ENCODE data around the gene PGP.

PGP gene

DNA sequence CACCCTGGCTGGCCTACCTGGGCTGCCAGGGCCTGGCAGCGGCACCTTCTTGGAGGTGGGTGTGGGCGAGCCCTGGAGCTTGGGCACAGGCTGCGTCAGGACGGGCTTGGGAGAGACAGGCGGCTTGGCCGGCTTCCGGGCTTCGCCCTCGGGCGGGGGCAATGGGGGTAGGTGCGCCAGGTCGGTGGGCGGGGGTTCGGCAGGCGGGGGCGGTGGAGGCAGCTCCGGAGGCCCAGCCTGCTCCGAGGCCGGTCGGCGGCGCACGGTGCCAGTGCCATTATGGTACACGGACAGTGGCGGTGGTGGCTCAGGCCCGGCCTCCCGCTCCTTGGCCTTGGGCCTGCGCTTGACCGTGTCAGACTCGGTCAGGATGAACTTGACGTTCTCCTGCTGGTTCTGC lies 35.1 kb downstream of the PGP start:
- no peak for DNase-seq

DNA sequence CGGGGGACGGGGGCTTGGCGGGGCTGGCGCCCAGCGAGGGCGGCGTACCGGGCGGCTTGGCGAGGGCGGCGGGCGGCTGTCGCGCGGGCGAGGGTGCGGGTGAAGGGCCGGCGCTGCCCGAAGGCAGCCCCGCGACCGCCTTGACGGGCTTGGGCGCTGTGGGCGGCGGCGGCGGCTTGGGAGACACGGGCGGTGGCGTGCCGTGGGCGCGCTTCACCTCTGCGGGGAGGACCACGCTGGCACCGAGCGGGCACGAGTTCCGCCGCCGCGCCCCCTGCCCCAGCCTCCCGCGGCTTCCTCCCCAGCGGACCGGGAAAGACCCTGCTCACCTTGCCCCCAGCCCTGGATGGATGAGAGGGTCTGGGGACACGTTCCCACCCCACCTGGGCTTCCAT lies 35.5 kb downstream of the PGP start:
- DNase-seq = no peak

DNA sequence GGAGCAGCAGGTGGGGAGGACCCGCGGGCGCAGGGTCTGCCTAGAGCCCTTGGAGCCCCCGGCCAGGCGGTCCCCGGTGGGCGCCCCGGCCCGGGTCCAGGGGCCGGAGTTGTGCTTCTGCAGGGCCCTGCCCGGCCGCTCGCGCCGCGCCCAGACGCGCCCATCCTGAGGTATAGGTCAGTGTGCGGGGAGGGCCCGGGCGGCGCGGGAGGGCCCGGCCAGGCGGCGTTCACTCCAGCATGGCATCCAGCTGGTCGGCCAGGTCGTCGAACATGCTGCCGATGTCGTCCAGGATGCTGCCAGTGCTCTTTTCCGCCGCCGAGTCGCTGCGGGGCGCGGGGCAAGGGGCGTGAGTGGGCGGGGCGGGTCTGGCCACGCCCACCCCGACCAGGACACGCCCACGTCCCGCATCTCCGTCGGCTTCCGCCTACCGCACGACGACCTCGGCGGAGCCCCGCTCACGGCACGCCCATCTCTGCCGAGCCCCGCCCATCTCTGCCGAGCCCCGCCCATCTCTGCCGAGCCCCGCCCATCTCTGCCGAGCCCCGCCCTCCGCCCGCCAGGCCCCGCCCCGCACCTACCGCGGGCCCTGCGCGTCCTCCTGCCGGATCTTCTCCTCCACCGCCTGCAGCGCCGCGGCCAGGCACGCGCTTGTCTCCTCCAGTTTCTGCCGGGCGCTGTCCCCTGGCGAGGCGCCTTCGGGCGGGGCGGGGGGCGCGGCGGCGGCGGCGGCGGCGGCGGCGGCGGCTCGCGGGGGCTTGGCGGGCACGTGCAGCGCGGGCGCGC lies 36.1 kb downstream of the PGP start:
- DNase-seq = peak; percentile 52

DNA sequence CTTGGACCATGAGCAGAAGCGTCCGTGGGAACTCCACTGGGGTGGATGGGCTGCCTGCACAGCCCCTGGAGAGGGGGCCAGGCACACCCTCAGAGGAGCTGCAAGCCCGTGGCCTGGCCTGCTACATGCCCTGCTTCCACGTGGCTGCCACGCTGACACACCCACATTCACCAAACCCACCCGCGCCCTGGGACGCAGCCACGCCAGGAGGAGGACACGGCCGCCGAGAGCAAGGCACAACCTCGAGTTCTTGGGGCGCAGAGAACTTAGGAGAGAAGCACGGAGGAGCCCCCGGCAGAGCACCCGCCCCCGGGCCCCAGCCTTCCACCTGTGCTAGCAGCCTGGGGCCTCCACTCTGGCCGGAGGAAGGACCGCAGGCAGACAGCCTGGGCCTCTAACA lies 37.1 kb downstream of the PGP start:
- DNase-seq = no peak

DNA sequence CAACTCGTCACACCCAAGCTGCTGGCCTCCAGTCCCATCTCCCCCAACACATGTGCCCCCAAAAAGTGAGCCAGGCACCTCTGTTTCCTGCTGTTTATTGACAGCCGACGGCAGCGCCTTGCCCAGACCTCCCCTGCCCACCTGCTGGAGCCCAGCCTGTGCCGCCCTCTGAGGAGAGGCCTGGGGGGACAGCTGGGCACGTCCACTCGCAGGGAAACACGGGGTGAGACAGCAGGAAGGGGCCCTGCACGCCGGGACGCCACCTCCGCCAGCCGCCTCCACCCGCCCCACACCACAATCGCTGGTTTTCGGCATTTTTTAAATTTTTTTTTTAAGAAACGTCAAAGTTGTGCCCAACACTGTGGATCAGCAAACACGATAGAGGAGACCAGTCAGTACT lies 37.5 kb downstream of the PGP start:
- DNase-seq = no peak

DNA sequence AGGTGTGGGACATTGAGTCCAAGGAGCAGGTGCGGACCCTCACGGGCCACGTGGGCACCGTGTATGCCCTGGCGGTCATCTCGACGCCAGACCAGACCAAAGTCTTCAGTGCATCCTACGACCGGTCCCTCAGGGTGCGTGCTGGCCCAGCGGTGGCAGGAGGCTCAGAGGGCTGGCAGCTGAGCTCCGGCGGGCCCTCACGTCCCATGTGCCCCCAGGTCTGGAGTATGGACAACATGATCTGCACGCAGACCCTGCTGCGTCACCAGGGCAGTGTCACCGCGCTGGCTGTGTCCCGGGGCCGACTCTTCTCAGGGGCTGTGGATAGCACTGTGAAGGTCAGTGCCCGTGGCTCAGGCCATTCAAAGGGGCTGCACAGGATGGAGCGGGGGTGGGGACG lies 38.6 kb downstream of the PGP start:
- DNase-seq = no peak

DNA sequence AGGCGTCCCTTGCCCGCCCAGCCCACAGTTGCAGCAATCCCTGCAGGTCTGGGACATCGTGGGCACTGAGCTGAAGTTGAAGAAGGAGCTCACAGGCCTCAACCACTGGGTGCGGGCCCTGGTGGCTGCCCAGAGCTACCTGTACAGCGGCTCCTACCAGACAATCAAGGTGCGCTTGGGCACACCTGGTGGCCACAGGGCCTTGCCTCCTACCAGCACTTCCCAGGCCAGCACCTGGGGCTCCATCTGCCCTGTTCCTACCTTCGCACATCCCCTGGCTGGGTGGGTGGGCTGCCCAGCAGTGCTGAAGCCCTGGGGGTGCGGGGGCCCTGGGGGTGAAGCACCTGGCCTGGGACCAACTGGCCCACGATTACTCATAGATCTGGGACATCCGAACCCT lies 39.2 kb downstream of the PGP start:
- no peak for DNase-seq

DNA sequence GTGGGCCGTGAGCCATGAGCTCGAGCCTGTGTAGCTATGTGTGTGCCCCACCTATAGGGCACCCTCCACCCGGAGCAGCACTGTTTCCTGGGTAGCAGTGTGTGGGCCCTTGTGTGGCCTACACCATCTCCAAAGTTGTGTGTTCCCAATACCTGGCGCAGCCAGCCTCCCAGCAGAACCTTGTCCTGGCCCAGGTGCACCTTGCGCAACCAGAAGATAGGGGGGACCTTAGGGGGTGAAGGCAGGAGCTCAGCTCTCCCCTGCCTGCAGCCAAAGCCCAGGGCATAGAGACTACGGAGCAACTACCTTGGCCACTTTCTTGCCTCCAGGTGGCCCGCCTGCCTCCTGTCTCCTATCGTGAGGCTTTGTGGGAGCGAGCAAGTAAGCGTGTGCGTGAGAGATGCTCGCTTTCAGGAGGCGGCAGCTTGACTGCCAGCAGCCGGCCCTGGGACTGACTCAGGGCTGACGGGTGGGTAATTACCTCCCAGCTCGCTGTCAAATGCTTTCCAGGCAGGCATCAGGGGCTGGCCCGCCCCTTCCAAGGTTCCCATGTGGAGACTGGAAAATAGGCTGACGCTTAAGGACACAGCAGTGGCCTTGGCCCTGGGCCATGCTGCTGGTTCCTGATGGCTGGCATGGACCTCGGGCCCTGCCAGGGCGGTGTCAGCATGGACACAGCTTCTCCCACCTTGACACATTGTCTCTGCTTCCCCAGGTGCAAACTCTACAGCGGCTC lies 40.1 kb downstream of the PGP start:
- DNase-seq = no peak

DNA sequence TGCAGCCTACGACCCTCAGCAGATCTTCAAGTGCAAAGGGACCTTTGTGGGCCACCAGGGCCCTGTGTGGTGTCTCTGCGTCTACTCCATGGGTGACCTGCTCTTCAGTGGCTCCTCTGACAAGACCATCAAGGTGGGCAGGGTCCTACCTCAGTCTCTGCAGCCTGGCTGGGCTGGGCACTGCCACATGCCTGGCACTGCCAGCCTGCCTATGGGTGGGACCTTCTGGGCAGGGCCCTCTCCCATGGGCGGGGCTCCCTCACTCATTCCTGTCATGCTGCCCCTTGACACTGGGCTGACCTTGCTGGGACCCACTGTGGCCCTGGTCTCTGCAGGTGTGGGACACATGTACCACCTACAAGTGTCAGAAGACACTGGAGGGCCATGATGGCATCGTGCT lies 40.7 kb downstream of the PGP start:
- DNase-seq = no peak

DNA sequence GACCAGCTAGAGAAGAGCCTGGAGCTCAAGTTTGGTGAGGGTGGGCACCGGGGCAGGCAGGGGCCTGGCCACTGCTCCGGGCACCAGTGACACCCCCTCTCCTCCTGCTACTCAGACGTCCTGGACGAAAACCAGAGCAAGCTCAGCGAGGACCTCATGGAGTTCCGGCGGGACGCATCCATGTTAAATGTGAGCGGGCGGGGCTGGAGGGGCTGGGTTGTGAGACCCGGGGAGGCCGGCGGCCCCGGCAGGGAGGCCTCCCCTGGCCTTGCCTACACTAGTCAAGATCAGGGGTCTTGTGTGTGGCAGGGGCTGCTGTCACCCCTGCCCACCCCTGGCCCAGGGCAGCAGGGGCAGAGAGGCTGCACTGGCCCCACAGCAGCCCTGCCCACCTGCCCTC lies 41.3 kb downstream of the PGP start:
- no peak for DNase-seq

DNA sequence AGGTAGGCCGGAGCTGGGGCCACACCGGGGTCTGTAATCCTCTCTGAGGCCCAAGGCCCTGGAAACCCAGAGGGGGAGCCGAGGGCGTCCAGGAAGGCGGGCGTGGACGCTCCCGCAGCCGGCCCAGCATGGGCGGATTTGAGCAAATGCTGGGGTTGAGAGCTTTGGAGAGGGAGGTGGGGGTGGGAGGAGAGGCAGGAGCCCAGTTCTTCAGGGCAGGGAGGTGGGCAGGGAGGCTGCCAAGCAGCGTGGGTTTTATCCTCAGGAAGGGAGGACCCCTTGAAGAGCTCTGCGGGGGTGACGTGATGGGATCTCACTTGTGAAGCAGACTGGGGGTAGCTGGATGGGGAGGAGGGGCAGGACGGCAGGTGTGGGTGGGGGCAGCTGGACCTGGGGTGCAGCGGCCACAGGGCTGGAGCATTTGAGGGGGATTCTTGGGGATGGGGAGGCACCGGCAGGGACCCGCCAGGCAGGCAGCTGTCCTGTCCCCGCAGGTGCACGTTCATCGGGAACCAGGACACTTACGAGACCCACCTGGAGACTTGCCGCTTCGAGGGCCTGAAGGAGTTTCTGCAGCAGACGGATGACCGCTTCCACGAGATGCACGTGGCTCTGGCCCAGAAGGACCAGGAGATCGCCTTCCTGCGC lies 41.8 kb downstream of the PGP start:
- no peak for DNase-seq

DNA sequence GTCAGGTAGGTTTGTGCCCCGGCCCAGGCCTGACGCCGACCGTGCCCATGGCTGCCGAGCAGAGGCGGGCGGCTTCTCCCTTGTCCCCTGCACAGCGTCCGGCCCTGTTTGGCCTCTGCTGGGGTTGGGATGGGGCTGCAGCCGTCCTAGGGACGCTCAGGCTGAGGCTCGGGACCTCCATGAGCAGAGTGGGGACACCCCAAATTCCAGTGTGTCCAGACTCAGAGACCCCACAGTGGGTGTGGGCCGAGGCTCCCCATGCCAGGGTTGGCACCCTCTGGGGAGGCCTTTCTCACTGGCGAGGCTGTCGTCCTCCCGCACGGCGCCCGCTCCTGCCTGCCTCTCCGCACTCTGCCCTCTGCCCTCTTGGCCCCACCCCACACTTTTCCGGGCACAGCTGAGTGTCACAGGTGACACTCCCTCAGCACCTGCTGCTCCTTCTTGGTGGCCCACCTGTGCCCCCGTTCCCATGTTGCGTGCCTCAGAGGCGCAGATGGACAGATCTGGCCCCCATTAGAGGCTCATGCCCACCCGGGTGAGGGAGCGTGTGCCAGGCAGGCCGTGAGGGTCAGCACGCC lies 43.0 kb downstream of the PGP start:
- DNase-seq = no peak

DNA sequence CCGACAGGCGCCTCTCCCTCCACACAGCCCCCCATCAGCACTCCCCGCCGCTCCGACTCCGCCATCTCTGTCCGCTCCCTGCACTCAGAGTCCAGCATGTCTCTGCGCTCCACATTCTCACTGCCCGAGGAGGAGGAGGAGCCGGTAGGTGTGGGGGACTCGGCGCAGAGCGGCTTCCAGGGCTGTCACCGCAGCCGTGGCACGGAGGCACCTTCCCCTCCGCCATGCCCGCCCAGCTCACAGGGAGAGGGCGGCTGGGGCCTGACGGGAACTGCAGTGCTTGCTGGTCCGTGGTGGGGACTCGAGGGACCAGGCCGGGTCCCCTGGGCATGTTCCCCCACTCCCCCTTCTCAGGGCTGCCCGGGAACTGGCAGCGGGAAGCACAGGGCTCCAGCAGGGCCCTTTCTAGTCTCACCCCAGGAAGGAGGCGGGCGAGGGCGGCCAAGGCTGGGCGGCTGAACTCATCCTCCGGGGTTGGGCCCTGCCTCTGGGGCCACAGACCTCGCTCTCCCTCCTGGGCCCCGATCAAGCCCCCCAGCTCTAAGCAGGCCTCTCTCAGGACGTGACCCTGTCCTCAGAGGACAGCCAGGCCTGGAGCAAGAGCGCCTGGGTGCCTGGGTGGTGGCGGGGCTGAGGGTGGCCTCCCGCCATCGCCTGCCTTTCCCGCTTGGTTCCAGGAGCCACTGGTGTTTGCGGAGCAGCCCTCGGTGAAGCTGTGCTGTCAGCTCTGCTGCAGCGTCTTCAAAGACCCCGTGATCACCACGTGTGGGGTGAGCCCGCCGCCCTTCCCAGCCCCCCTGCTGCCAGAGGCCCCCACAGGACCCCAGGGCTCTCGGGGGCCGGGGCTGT lies 43.8 kb downstream of the PGP start:
- DNase-seq = no peak

DNA sequence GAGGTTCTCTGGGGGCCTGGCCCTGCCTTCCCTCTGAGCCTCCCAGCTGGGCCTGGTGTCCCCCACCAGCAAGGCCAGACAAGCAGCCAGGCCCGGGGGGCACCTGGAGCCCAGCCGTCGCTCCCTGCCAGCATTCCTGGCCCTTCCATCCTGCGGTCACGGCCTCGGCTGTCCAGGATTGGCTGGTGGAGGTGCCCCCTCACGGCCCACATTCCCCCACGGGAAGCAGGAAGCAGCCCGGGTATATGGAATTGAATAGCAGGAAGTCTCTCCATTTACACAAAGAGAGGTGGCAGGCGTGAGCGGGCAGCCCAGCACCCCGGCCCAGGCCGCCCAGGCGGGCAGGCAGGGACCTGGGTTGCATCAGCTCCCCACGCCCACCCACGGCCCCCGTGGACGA lies 44.6 kb downstream of the PGP start:
- DNase-seq = no peak

DNA sequence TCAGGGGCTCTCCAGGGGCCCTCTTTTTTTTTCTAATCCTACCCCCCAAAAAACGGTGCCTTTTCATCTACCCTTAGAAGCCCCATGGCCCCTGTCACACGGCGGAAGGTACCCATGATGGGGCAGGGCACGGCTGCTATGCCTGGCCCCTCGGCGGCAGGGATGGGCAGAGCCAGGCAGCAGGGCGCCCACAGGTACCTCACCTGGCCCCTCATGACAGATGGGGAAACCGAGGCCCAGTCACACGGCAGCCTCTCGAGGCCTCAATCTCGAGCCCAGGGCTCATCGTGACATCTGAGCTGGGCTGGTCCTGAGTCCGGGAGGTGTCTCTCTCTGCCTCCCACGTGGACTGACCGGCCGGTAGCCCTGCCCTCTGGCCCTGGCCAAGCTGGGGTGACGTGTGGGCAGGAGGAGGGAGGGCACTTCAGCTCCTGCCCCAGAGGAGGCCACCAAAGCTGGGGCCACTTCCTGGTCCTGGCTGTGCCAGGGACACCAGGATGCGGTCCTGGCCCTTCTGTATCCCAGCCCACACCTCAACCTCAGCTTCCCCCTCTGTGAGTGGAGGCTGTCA lies 47.5 kb downstream of the PGP start:
- DNase-seq = no peak

DNA sequence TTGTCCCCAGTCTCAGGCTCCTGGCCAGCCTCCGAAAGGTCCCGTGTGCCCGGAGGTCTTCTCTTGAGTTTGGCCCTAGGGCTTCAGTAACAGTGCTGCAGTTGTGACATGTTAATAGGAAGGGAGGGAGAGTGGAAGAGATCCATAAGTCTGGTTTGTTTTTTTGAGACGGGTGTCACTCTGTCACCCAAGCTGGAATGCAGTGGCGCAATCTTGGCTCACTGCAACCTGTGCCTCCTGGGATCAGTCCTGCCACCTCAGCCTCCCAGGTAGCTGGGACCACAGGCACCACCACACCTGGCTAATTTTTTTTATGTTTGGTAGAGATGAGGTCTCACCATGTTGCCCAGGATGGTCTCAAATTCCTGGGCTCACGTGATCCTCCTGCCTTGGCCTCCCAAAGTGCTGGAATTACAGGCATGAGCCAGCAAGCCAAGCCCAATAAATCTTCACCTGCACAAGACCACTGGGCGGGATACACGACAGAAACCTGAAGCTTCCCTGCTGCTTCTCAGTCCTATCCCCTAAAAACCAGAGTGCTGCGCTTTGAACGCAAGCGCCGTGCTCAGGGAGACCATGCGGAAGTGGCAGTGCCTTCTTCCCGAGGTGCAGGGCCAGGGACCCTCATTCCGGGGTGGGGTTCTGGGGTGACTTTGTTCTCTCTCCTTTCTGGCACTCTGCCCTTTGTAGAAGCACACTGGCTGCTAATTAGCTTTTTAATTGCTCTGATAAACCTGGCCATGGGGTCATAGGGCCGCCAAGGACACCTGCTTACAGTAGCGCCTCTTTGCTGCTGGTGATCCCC lies 48.2 kb downstream of the PGP start:
- no peak for DNase-seq

DNA sequence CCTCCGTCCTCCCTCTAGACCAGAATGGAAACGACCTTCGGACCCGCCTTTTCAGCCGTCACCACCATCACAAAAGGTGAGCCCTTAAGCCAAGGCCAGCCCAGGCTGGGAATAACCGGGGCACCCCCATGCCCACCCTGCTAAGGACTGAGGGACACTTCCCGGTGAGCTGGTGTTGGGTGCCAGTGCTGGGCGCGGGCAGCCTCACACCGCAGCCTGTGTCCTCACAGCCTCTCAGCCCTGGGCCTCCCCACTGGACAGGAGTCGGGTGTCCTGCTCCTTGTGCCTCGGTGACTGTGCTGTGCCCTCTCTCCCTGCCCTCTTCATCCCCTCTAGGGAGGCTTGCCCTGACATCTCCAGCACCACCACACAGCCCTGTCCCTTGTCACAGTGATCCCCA lies 48.8 kb downstream of the PGP start:
- no peak for DNase-seq

DNA sequence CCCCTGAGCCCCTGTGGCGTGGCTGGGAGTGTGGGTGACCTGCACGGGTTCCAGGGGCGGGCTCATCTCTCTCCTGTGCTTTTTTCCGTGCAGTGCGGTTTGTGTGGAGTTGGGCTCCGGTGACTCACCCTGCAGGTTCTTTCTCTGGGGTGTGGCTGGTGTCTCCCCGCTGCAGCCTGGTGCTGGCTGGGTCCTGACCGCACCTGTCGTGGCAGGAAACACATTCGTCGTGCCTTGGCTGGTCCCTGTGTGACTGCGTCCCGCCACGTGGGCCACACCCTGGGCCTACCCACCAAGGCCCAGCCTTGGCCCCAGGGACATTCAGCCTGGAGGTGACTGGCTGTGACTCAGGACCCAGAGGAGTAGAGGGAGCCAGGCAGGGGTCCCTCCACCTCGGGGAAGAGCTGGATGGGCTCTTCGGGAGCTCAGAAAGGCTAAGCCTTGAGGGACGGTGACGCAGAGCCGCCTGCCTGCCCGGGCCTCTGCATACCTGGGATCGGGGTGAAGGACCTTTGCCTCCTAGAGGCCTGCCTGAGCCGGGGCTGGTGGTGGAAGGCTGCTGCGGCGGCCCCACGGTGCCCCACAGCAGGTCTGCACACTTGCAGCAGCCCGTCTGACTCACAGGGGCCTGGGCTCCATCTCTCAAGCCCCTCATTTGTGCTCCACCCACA lies 51.3 kb downstream of the PGP start:
- DNase-seq = no peak

DNA sequence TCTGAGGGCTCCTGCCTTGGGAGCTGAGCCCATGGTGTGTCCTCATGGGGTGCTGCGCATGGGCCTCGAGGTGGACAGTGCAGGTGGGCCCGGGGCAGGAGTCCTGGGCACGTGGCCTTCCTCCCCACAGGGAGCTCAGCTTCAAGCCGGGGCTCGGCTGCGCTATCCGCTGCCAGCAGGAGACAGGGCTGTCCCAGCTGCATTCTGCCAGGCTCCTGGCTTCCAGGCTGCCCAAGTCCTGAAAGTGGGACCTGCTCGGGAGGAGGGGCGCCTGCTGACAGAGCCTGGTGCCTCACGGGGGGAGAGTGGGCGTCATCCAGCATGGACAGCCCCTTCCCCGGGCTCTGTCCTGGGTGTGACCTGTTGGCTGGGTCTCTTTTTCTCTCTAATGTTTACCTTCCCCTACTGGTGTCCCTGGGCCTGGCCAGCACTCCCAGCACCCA lies 51.9 kb downstream of the PGP start:
- DNase-seq = no peak

DNA sequence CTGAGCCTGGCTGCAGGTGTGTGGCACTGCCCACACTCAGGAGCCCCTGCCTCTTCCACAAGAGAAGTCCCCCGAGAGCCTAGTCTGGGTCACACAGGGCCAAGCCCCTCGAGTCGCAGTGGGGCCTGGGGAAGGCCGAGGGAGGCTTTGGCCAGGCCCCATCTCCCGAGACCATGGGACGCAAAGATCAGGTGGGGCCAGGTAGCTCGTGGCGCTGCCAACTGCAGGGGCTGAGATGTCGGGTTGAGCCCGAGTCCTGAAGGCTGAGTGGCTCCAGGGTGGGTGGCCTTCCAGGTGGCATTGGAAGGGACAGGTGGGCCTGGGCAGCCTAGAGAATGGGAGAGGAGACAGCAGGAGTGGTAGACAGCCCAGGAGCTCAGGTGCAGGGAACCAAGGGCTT lies 52.7 kb downstream of the PGP start:
- DNase-seq = no peak
